Right forelimb (tissue), 1 donor: ENCODE data around the gene ARSD.
"Not testable (repeated sequence)": the region's sequence is repeated elsewhere in the genome, so short reads cannot be mapped to it uniquely, and the experiment has no call there.

Experiments
- DNase-seq: peaks from one replicate; pipeline ENCODE4 v3.0.0-alpha.2; 2018

Gene ARSD

DNA sequence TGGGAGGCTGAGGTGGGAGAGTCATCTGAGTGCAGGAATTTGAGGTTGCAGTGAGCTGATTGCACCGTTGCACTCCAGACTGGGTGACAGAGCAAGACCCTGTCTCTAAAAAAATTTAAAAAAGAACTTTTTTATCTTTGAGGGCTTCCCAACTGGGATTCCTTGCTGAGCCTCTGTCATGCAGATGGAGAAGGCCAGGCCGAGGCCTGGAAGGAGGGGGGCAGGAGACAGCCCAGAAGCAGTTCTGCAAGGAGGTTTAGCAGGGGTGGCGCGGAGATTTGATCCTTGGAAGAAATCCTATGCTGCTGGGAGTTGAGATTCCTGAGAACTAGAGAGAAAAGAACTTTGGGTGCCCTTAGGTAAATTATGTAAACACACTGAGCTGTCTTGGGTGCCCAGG, 2.5 kb upstream of the ARSD start:
- no peak for DNase-seq

DNA sequence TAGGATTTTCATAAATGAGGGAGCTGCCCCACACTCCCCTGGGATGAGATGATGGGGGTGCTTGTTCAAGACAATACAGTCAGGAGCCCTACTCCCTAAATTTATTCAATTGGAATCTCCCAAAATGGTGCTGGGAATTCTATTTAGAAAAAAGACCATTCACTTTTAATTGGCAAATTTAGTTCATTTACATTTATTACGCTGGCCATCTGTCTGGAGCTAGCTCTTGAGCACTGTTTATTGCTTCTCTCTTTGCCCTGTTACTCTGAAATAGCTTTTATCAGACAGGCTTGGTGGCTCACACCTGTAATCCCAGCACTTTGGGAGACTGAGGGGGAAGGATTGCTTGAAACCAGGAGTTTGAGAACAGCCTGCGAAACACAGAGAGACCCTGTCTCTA, 2.0 kb upstream of the ARSD start:
- no peak for DNase-seq

DNA sequence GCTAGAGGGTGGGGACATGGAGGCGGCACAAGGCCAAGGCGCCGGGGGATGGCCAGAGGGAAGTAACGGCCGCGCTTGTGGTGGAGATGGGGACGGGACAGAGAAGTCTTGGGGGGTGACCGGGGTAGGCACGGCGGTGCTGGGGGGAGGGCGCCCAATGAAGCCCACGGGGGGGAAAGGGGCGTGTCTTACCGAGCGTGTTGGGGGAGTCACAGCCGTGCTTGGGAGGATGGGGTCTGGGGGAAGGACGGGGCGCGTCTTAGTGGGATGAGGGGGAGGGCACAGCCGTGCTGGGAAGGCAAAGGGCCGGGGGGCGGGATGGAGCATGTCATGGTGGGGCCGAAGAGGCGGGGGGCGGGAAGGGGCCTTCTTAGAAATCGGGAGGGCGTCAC, 952 bp downstream of the ARSD start:
- DNase-seq, result peak; percentile 82

DNA sequence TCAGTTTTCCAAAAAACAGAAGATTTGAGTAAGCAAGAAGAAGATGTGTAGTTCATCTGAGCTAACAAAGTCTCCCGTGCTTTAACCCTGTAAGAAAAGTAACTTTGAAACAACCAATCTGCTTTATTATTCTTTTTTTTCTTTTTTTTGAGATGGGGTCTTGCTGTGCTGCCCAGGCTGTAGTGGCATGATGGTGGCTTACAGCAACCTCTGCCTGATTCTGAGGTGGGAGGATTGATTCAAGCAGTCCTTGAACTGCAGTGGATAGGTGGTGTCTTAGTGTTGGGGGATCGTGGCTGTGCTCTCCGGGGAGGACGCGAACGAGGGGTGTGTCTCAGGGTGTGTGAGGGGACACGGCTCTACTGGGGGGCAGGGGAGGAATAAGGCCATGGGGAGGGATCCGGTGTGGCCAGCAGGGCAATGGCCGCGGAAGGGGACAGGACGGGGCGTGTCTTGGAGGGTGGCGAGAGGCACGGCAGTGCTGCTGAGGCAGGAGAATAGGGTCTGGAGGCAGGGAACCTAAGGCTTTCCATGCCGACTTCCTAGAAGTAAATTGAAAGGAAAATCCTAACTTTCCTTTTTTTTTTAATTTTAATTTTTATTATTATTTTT, 2.4 kb downstream of the ARSD start:
- DNase-seq, result no peak

DNA sequence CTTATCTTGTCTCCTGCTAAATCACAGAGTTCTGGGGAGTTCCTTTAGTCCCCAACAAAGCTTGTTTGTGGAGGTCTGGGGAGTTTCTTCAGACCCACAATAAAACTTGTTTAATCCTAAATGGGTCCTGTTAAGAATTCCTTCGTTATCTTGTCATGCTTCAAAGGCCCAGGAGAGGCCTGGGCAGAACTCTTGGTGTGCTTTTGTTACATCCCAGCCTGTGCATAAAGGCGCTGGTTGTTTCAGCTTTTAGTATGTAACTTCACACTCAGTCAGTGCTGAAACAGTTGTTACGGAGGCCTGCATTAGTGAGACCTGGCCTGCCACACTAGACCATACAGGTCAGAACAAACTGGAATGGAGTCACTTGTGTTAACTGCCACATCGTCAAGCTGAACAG, 2.9 kb downstream of the ARSD start:
- DNase-seq, result not testable (repeated sequence)

DNA sequence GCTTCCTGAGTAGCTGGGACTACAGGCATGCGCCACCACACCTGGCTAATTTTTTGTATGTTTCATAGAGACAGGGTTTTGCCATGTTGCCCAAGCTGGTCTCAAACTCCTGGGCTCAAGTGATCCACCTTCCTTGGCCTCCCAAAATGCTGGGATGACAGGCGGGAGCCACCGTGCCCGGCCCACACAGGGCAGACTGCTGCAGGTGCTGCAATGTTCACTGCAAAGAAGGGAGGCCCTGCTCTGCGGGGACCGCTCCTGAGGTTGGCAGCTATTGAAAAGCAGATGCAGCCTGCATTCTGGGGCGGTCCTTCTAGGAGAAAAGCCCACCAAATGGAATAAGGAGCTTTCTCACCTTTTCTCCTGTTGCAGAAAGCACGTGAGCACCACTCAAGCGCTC, 5.0 kb downstream of the ARSD start:
- no peak for DNase-seq

DNA sequence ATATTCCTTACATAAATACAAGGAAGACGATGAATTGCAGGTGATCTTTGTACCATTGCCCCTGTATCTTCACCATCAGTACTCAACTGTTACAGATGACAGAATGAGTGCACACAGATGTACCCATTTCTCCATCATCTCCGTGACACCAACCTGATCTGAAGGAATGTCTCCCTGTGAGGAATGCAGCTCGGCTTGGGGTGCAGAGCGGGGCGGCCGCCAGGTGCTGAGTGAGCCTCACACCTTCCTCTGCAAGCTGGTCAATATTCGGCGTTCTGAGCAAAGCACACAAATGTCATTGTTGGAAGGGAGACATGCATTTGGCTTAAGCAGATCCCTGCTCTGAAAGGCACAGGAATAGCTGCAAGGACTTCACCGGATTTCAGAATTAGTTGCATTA, 7.4 kb downstream of the ARSD start:
- no peak for DNase-seq

DNA sequence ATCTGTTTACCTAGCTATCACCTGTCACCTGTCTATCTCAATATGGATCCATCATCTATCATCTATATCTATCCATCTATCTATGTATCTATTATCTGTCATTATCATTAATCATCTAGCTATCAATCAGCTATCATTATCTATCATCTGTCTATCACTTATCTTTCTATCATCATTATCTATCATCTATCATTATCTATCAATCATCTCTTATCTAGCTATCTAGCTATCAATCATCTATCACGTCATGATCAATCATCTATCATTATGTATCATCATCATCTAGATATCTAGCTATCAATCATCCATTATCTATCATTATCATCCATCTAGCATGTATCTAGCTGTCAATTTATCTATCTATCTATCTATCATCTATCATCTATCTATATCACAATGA, 7.9 kb downstream of the ARSD start:
- no peak for DNase-seq

DNA sequence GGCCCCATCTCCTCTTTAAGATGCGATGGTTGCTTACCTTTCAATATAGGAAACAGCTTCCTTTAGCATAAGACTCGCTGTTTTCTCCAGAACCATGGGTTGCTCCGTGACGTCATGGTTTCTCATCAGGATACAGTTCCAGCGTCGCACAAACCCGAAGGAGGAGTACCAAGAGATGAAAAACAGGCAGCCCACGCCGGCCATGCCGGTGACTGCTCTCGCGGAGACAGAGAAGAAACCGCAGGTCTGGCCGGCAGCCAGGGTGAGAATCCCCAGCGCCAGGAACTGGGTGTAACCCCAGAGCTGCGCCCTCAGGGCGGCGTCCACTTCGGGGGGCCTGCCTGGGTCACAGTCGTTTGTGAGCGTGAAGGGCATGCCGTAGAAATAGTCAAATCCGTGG, 11.4 kb downstream of the ARSD start:
- DNase-seq, result no peak

DNA sequence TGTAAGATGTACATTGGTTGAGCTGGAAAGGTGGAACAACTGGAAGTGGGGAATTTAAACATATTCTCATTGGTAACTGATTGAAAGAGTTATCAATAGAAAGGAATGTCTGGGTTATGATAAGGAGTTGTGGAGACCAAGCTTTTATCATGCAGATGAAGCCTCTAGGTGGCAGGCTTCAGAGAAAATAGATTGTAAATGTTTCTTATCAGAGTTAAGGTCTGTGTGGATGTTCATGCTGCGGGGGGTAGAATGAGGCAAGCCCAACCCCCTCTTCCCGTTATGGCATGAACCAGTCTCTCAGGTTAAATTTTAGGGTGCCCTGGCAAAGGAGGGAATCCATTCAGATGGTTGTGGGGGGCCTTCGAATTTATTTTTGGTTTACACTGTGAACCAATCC, 16.0 kb downstream of the ARSD start:
- DNase-seq, result no peak

DNA sequence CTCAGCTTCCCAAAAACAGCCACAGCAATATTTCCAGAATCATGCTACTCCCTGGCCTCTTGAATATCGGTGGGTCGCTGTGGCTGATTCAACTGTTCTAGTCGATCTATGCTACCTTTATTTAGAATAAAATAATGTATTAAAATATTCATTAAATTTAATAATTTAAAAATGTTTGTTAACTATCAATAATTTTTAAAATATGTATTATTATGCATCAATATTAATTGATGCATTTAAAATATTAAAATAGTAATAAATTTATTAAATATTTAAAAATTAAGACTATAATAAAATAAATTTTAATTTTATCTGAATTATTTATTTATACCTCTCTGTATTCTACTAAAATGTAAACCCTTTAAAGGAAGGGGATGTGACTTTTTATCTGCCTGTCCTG, 19.0 kb downstream of the ARSD start:
- DNase-seq, result no peak

DNA sequence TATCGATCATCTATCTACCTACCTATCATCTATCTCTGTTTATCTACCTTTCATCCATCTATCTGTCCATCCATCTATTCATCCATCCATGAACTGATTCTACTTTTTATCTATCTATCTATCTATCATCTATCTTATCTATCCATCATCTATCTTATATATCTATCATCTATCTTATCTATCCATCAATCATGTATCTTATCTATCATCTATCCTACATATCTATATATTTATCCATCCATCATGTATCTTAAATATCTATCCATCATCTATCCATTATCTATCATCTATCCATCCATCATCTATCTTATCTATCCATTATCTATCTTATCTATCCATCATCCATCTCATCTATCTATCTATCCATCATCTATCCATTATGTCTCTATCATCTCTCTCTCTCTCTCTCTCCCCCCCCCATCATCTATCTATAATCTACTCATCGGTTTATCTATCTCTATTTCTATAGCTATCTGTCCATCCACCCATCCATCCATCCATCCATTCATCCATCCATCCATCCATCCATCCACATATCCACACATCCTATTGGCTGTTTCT, 20.9 kb downstream of the ARSD start:
- no peak for DNase-seq

DNA sequence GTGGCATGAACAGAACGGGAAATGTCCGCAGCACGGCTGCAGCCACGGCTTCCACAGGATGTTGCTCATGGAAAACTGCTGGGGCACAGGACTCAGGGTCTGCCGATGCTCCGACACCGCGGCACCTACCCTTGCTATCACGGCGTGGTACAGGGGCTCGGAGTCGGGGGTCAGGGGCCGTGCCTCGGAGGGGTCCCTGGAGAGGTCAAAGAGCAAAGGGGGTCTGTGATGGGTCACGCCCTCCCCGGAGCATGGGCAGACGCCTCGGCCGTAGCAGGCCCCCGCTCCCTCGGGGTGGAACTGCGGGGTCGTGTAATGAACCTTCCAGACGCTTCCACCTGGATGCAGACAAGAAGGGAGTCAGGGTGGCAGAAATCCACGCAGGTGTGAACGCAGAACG, 21.8 kb downstream of the ARSD start:
- no peak for DNase-seq

DNA sequence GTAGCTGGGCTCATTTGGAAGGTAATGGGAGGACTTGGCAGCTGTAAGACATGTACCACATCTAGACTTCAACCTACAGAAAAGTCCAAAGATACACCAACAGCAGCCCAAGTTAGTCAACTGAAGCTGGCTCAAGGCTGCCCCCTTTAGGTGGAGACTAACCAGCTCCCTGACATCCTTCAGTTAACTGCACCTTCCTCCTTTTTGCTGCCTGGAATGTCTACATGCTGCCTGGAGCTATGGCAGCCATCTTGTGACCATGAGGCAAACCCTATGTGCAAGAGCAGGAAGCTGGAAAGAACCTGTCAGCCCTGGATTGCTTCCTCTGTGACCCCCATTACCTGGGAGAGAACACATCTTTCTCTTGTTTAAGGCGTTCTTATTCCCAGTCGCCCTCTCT, 25.8 kb downstream of the ARSD start:
- no peak for DNase-seq

DNA sequence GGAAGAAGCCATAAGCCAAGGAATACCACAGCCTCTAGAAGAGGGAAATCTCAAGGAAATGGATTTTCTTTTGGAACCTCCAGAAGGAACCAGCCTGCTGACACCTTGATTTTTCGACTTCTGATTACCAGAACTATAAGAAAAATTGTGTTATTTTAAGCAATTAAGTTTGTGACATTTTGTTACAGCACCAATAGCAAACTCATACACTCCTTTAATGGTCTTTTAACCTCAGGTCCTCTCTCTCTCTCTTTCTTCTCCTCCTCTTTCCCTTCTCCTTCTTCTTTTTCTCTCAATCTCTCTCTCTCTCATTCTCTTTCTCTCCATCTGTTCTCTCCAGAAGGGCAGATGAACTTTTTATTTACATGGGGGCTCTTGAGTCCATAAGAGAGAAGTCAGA, 26.3 kb downstream of the ARSD start:
- no peak for DNase-seq

DNA sequence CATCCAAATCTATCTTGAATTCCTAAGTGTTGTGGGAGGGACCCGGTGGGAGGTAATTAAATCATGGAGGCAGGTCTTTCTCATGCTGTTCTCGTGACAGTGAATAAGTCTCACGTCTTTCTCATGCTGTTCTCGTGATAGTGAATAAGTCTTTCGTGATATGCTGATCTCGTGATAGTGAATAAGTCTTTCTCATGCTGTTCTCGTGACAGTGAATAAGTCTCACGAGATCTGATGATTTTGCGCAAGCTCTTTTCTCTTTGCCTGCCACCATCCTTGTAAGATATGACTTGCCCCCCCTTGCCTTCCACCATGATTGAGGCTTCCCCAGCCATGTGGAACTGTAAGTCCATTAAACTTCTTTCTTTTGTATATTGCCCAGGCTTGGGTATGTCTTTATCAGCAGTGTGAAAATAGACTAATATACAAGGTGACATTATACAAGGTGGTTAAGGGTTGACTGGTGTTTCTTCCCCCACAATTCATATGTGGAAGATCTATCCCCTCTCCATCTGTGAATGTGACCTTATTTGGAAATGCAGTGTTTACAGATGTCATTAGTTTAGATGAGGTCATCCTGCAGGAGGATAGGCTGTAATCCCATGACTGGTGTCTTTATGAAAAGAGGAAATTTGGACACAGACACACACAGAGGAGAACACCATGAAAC, 27.6 kb downstream of the ARSD start:
- no peak for DNase-seq

DNA sequence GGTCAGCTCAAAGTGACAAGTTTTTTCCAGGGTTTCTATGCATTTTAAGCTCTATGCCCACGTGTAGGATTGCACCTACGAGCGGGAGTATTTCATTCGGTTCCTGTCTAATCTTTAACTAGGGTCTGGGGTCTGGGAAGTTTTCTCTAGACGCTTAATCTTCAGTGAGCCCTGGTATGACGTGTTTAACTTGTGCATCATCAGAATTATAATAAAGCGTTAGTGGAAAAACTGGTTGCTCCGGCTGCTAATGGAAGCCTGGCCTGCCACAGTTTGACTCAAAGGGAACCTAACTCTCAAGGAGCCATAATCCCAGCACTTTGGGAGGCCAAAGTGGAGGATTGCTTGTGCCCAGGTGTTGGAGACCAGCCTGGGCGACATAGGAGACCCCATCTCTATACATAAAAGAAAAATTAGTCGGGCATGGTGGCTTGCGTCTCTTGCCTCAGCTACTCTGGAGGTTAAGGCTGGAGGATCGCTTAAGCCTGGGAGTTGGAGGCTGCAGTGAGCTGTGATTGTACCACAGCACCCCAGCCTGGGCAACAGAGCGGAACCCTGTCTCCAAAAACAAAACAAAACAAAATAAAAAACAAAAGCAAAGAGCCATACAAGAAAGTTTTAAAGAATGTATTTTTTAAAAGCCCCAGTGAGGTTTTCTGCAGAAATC, 30.2 kb downstream of the ARSD start:
- no peak for DNase-seq

DNA sequence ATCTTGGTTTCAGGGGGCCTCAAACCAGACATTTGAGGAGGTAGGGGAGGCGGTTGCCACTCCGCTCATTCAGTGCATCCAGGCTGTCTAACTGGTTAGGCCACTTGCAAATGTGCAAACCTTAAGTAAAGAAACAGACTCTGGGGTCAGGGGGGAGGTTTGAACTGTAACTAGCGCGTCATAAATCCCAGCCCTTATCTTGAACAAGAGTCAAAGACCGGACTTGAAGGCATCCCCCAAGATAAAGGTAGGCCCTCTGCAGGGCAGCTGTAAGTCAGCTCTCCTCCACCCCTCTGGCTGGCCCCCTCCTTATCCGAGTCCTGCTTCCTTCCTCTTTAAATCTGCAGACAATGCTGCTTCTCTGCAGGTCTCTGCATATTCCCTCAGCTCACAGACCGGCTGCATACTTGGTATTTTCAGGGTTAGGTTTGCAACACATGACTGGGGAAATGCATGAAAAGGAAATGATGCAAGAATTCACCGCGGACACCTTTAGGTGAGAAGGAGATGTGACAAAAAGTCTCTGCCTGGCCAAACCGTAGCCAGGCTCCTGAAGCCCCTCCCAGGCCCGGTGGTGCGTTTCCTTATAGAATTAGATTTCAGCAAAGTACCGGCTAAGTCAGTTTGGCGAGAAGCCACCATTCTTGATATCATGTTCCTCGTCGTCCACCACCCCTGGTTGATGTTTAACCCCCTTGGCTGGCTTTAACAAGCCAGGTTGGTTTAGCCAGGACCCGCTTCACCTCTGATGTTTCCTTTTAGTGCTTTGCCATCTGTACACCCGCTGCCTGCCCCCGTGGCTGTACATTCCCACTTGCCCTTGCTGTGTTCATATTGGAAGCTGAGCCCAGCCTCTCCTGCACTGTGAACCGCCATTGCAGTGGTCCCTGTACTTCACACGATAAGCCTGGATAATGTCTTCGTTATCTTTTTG, 31.2 kb downstream of the ARSD start:
- DNase-seq, result not testable (repeated sequence)

DNA sequence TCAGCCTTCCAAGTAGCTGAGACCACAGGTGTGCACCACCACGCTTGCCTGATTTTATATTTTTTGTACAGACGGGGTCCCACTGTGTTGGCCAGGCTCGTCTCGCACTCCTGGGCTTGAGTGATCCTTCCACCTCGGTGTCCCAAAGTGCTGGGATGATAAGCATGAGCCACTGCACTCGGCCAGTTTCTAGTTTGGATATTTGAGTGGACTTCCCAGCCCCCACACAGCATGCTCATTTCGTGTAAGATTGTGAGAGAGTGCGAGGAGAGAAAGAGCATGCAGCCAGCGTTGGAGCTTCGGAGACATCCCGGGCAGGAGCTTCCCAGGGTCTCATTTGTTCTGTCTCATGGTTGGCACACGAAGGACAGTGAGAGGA, 31.8 kb downstream of the ARSD start:
- DNase-seq, result no peak

DNA sequence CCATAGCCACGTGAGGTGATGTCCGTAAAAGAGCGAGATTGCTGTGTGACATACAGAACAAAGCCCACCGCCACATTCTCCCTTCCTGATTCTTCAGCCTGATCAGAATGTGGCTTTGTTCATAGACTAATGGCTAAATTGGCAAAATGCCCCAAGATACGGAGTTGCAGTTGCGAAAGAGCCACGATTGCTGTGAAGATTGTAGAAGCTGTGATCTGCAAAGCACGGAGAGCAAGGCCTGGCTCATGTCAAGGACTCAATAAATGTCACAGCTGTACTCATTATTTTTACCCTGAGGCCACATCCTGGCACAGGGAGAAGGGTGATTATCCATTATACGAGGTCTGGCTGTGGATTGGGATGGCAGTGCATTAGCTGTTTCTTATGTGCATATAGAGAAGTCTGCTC, 34.2 kb downstream of the ARSD start:
- no peak for DNase-seq

DNA sequence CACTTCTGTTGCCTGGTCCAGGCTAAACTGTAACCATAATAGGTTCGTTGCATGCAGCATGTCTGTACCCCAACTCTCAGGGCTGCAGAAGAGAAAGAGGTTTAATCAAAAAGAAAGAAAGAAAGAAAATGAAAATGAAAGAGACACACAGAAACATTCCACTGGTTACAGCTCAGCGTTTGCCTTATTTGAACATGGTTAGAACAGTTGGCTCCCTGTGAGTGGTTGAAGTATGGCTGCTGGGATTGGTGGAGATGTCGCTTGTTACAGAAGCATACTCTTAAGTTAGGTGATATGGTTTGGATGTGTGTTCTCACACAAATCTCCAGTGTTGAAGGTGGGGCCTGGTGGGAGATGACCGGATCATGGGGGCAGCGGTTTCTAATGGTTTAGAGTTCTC, 36.3 kb downstream of the ARSD start:
- no peak for DNase-seq

DNA sequence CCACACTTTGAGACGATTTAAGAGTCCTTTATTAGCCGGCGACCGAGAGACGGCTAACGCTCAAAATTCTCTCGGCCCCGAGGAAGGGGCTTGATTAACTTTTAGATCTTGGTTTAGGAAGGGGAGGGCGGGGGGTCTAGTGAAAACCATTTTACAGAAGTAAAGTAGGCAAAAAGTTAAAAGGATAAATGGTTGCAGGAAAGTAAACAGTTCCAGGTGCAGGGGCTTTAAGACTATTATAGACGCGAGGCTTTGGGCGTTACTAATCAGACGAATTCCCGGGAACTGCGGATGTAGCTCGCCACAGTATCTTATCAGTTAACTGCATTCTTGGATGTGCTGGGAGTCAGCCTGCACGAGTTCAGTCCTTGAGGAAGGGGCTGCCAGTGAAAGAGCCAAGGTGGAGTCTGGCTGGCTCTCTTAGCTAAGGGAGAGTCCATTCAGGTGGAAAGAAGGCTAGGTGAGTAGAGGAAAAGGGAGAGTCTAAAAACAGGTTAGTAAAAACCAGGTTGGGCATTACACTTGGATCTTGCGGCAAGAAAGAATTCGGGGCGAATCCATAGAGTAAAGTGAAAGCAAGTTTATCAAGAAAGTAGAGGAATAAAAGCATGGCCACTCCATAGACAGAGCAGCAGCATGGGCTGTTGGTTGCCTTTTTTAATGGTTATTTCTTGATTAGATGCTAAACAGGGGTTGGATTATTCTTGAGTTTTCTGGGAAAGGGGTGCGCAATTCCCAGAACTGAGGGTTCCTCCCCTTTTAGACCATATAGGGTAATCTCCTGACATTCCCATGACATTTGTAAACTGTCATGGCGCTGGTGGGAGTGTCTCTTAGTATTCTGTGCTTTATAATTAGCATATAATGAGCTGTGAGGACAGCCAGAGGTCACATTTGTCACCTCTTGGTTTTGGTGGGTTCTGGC, 38.3 kb downstream of the ARSD start:
- DNase-seq, result not testable (repeated sequence)
